ENCODE data around the gene TWIST2.

The TWIST2 gene

GRCh38 chr2:238855891-238856580 is 8.2 kb downstream of the TWIST2 start:
- in situ Hi-C loops (cut with HindIII; ENCODE audit: low sequenced_read_pairs): no loop called here

GRCh38 chr2:238856713-238857567 is 9.1 kb downstream of the TWIST2 start:
- in situ Hi-C loops (cut with HindIII; ENCODE audit: low sequenced_read_pairs): no loop called here

GRCh38 chr2:238857959-238858358 is 10.1 kb downstream of the TWIST2 start:
- in situ Hi-C loops (cut with HindIII; ENCODE audit: low sequenced_read_pairs): no loop called here

GRCh38 chr2:238859636-238860347 is 11.9 kb downstream of the TWIST2 start:
- in situ Hi-C loops (cut with HindIII; ENCODE audit: low sequenced_read_pairs): no loop called here

GRCh38 chr2:238861013-238861730 is 13.3 kb downstream of the TWIST2 start:
- in situ Hi-C loops (cut with HindIII; ENCODE audit: low sequenced_read_pairs): no loop called here

- in situ Hi-C loops (cut with HindIII; ENCODE audit: low sequenced_read_pairs): no loop called here
Observed at GRCh38 chr2:238861766-238862315, 14.0 kb downstream of the TWIST2 start.

- in situ Hi-C loops (cut with HindIII; ENCODE audit: low sequenced_read_pairs): no loop called here
Observed at GRCh38 chr2:238862701-238863100, 14.8 kb downstream of the TWIST2 start.

- in situ Hi-C loops (cut with HindIII; ENCODE audit: low sequenced_read_pairs): no loop called here
Observed at GRCh38 chr2:238863231-238863630, 15.3 kb downstream of the TWIST2 start.

GRCh38 chr2:238863749-238864206 is 15.9 kb downstream of the TWIST2 start:
- in situ Hi-C loops (cut with HindIII; ENCODE audit: low sequenced_read_pairs): no loop called here

- in situ Hi-C loops (cut with HindIII; ENCODE audit: low sequenced_read_pairs): no loop called here
Observed at GRCh38 chr2:238864207-238865014, 16.5 kb downstream of the TWIST2 start.

- in situ Hi-C loops (cut with HindIII; ENCODE audit: low sequenced_read_pairs): no loop called here
Observed at GRCh38 chr2:238865015-238865719, 17.3 kb downstream of the TWIST2 start.

GRCh38 chr2:238865744-238866355 is 18.0 kb downstream of the TWIST2 start:
- in situ Hi-C loops (cut with HindIII; ENCODE audit: low sequenced_read_pairs): no loop called here

GRCh38 chr2:238866656-238867277 is 18.9 kb downstream of the TWIST2 start:
- in situ Hi-C loops (cut with HindIII; ENCODE audit: low sequenced_read_pairs): no loop called here

GRCh38 chr2:238868067-238868524 is 20.2 kb downstream of the TWIST2 start:
- in situ Hi-C loops (cut with HindIII; ENCODE audit: low sequenced_read_pairs): no loop called here

GRCh38 chr2:238868616-238869292 is 20.9 kb downstream of the TWIST2 start:
- in situ Hi-C loops (cut with HindIII; ENCODE audit: low sequenced_read_pairs): no loop called here

GRCh38 chr2:238869293-238870124 is 21.6 kb downstream of the TWIST2 start:
- in situ Hi-C loops (cut with HindIII; ENCODE audit: low sequenced_read_pairs): loop anchor here (5.0 kb wide), 1 partner anchor 67 kb away; no protein-coding TSS in a partner anchor

All from endothelial cell of hepatic sinusoid (primary cell).